Measurements from ENCODE around the gene ISLR.

DNA sequence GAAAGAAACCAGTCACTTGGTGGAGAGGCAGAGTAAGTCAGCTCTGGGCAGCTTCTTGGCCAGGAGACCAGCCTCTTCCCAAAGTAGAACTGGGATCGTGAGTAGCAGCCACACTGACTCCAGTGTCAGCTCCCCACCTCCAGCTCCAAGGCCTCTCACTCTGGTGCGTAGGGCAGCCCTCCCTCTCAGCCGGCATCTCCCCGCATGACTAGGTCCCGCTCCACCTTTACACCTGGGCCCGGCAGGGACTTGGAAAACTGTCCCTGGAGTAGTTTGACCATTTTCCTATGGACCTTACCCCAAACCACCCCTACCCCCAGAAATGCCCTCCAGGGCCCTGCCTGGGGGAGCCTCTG lies 25.8 kb downstream of the ISLR start:
- TF ChIP-seq POLR2AphosphoS5 (IDR thresholded peaks at IDR 0.05) (no peak), POLR2A (IDR thresholded peaks at IDR 0.05) (no peak)
- TF ChIP-seq, protein P1, sequence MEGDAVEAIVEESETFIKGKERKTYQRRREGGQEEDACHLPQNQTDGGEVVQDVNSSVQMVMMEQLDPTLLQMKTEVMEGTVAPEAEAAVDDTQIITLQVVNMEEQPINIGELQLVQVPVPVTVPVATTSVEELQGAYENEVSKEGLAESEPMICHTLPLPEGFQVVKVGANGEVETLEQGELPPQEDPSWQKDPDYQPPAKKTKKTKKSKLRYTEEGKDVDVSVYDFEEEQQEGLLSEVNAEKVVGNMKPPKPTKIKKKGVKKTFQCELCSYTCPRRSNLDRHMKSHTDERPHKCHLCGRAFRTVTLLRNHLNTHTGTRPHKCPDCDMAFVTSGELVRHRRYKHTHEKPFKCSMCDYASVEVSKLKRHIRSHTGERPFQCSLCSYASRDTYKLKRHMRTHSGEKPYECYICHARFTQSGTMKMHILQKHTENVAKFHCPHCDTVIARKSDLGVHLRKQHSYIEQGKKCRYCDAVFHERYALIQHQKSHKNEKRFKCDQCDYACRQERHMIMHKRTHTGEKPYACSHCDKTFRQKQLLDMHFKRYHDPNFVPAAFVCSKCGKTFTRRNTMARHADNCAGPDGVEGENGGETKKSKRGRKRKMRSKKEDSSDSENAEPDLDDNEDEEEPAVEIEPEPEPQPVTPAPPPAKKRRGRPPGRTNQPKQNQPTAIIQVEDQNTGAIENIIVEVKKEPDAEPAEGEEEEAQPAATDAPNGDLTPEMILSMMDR (IDR thresholded peaks at IDR 0.05 in 8 of 11, conservative IDR thresholded peaks at IDR 0.05 in 3 of 11): no peak
